Measurements from ENCODE around the gene FLCN. TPM values are rescaled to one million over a fixed set of nuclear protein-coding genes. Genes with fewer than 3 reads are reported as not detected.

Gene FLCN
- total and polyA plus RNA-seq, 4 donors = 31.4 to 118 (median 80.1) TPM

DNA sequence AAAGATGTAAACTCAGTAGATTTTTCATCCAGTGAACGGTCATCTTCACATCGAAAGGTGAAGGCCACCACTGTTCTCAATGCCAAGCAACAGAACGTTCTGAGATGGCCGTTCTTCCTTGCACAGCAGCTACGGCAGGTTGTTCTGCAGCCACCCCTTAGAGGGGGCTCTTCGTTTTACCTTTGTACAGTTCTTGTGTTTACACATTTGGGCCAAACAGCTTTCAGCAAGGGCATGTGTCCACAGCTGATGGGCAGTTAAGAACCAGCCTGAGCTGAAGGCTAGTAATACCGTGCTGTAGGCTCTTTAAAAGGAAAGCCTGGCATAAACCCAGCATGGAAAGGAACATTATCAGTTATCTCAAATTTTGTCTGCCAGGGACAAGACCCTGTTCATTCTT lies 46.8 kb downstream of the FLCN start:
- Histone ChIP-seq H3K4me3 (no peak overlapping the region), H3K4me1 (ENCODE audit: control insufficient read depth in 5 of 5, insufficient read depth in 5 of 5, low read length in 5 of 5) (peaks cover 3 to 13% (median 12%) of the 10 kb centered on the region in 5 donors), H3K9ac (ENCODE audit: insufficient read depth in 1 of 2, low read length in 2 of 2) (no peak overlapping the region), H3K27me3 (ENCODE audit: control insufficient read depth in 3 of 3, insufficient read depth in 3 of 3, low read length in 2 of 3) (no peaks in the 10 kb centered on the region), H3K36me3 (ENCODE audit: control insufficient read depth in 4 of 4, insufficient read depth in 4 of 4, low read length in 4 of 4) (peaks cover 3 to 21% (median 15%) of the 10 kb centered on the region in 4 donors), H3K9me3 (ENCODE audit: control insufficient read depth in 4 of 4, insufficient read depth in 3 of 4, low read length in 3 of 4) (no peaks in the 10 kb centered on the region), H3K27ac (ENCODE audit: low read depth in 1 of 2, low read length in 1 of 2) (peak overlapping the region in 1 of 2 donors; percentile 42)
- TF ChIP-seq, protein P1, sequence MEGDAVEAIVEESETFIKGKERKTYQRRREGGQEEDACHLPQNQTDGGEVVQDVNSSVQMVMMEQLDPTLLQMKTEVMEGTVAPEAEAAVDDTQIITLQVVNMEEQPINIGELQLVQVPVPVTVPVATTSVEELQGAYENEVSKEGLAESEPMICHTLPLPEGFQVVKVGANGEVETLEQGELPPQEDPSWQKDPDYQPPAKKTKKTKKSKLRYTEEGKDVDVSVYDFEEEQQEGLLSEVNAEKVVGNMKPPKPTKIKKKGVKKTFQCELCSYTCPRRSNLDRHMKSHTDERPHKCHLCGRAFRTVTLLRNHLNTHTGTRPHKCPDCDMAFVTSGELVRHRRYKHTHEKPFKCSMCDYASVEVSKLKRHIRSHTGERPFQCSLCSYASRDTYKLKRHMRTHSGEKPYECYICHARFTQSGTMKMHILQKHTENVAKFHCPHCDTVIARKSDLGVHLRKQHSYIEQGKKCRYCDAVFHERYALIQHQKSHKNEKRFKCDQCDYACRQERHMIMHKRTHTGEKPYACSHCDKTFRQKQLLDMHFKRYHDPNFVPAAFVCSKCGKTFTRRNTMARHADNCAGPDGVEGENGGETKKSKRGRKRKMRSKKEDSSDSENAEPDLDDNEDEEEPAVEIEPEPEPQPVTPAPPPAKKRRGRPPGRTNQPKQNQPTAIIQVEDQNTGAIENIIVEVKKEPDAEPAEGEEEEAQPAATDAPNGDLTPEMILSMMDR (IDR thresholded peaks at IDR 0.05; ENCODE audit: control extremely low read depth, extremely low read depth) = no peak
- 82 to 85% methylated on average over 7 of the region's 7 CpGs for WGBS, 2 donors
- DNase-seq (no peak), ATAC-seq (ENCODE audit: insufficient read depth, low FRiP score) (no peak)

DNA sequence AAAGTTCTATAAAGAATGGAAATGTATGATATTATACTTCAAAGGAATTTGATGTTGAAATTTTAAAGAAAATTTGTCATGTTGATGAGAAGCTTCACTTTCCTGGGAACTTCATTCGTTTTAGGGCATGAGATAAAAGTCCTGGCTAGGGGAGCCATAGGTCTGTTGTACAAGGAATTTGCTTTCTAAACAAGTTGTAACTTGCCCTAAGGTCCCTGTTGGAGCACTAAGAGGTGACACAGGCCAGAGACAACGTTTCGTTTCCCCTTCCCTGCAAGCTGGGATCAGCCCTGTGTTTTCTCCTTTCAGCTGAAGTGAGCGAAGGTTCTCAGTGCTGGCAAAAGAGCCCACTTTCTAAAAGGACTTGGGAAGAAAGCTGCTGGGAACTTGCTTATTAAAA lies 47.4 kb downstream of the FLCN start:
- Histone ChIP-seq H3K9ac (ENCODE audit: insufficient read depth in 1 of 2, low read length in 2 of 2) (no peak overlapping the region), H3K4me1 (ENCODE audit: control insufficient read depth in 5 of 5, insufficient read depth in 5 of 5, low read length in 5 of 5) (peaks cover 3 to 14% (median 12%) of the 10 kb centered on the region in 5 donors), H3K9me3 (ENCODE audit: control insufficient read depth in 4 of 4, insufficient read depth in 3 of 4, low read length in 3 of 4) (no peaks in the 10 kb centered on the region), H3K27ac (ENCODE audit: low read depth in 1 of 2, low read length in 1 of 2) (peak overlapping the region in 1 of 2 donors; percentile 37), H3K4me3 (no peak overlapping the region), H3K36me3 (ENCODE audit: control insufficient read depth in 4 of 4, insufficient read depth in 4 of 4, low read length in 4 of 4) (peaks cover 3 to 21% (median 15%) of the 10 kb centered on the region in 4 donors), H3K27me3 (ENCODE audit: control insufficient read depth in 3 of 3, insufficient read depth in 3 of 3, low read length in 2 of 3) (no peaks in the 10 kb centered on the region)
- TF ChIP-seq, protein P1 (IDR thresholded peaks at IDR 0.05; ENCODE audit: control extremely low read depth, extremely low read depth) = no peak
- DNase-seq = no peak
- no peak for ATAC-seq (ENCODE audit: insufficient read depth, low FRiP score)
- WGBS, 2 donors = 54 to 78% methylated on average over 4 of the region's 4 CpGs

DNA sequence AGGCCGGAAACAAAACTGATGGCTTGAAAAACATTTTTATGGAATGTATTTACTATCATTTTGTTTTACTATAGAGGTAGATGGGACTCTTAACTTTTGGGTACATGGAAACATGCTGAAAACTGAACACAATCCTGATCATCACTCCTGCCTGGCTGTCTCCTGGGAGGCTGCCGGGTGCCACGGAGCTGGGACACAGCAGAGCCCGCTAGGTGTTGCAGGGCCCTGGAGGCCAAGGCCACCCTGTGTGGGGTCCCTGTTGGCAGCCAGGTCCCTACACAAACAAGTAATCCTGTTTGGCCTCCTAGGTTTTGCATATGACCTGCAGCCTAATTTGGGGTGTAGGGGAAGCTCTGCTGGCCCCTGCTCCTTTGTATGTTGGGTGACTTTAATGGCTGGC lies 48.4 kb downstream of the FLCN start:
- Histone ChIP-seq H3K27ac (ENCODE audit: low read depth in 1 of 2, low read length in 1 of 2) (peak overlapping the region in 1 of 2 donors; percentile 16), H3K36me3 (ENCODE audit: control insufficient read depth in 4 of 4, insufficient read depth in 4 of 4, low read length in 4 of 4) (peaks cover 3 to 28% (median 19%) of the 10 kb centered on the region in 4 donors), H3K27me3 (ENCODE audit: control insufficient read depth in 3 of 3, insufficient read depth in 3 of 3, low read length in 2 of 3) (no peaks in the 10 kb centered on the region), H3K9ac (ENCODE audit: insufficient read depth in 1 of 2, low read length in 2 of 2) (no peak overlapping the region), H3K4me1 (ENCODE audit: control insufficient read depth in 5 of 5, insufficient read depth in 5 of 5, low read length in 5 of 5) (peaks cover 3 to 17% (median 12%) of the 10 kb centered on the region in 5 donors), H3K4me3 (no peak overlapping the region), H3K9me3 (ENCODE audit: control insufficient read depth in 4 of 4, insufficient read depth in 3 of 4, low read length in 3 of 4) (no peaks in the 10 kb centered on the region)
- WGBS, 2 donors = 93 to 94% methylated on average over 4 of the region's 4 CpGs
- ATAC-seq (ENCODE audit: insufficient read depth, low FRiP score) (no peak), DNase-seq (no peak)
- TF ChIP-seq, protein P1 (IDR thresholded peaks at IDR 0.05; ENCODE audit: control extremely low read depth, extremely low read depth) = no peak

Measured in lung (tissue), 12 donors.